Mucosa of descending colon (tissue), 3 donors: ENCODE data around the gene CDC20. TPM values are rescaled to one million over a fixed set of nuclear protein-coding genes. Genes with fewer than 3 reads are reported as not detected.
"Not testable (repeated sequence)": the region's sequence is repeated elsewhere in the genome, so short reads cannot be mapped to it uniquely, and the experiment has no call there.

Experiments used
- ATAC-seq: fragments of 200-7000 bp; cut with Tn5 transposase; one replicate; pipeline ENCODE4 v1.9.1; 2020; ENCODE audit warnings: mild to moderate bottlenecking, moderate library complexity
- DNase-seq, 3 donors: peaks; one replicate each; pipeline ENCODE4 v3.0.0-alpha.2; 2020
- H3K36me3 ChIP-seq: fragments of 200-600 bp; one replicate; pipeline ENCODE4 v1.8.0; 2021; ENCODE audit warnings: low read depth, mild to moderate bottlenecking
- H3K4me1 ChIP-seq: fragments of 200-600 bp; one replicate; pipeline ENCODE4 v1.8.0; 2021; ENCODE audit warnings: low read depth, mild to moderate bottlenecking
- H3K4me3 ChIP-seq: fragments of 200-600 bp; one replicate; pipeline ENCODE4 v1.8.0; 2021; ENCODE audit warnings: mild to moderate bottlenecking
- H3K9me3 ChIP-seq: fragments of 200-600 bp; one replicate; pipeline ENCODE4 v1.8.0; 2021; ENCODE audit warnings: mild to moderate bottlenecking
- intact Hi-C, 2 donors: fragments of 100-400 bp; cut with DNase I in 1 of 2; cut with micrococcal nuclease in 1 of 2; formaldehyde crosslinking; loops; one replicate each; pipeline versions ENCODE4 v1.11.0 to v1.11.1; 2022; cut with DNase I, micrococcal nuclease
- total RNA-seq, 3 donors: library from RNA; stranded (reverse); fragmentation: NEBNext Ultra II Directional in 2 of 3; extraction: Animal tissue kit (Norgen Biotek cat#: 25700) in 2 of 3; gene quantifications; one replicate each; pipeline versions ENCODE4 v1.2.1 to v1.2.4, GENCODE V29; 2021 to 2023
- TF ChIP-seq, protein P1 (sequence below): fragments of 200-600 bp; IDR thresholded peaks from one replicate; pipeline ENCODE4 v1.8.0; 2022; ENCODE audit warnings: antibody characterized with exemption, mild to moderate bottlenecking
- donor health status: DM: no; HTN: no; CAD: no; lungs with moderate emphysema.
- donor health status: DM: no; HTN: no; CAD: no.
- donor health status: DM: no; HTN: yes; CAD: no.

Gene CDC20
- total RNA-seq, 3 donors from 2014 or later = 5.8 to 44.0 (median 8.5) TPM

DNA sequence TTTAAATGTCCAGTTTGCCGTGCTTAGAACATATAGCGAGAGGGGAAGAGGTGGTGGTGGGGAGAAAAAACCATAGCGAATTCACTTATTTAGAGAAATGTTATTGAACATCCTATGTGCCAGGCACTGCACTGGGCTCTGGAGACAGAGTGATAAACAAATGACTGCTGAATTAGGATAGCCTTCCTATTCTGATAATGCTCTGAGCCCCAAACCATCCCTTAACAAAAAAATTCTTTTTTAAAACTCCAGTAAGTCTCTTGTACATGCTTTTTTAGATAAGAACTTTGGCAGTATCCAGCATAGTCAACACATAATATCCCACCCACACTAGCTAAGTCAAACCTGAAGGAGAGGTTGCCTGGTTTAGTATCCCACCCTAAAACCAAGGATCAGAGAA is 39.4 kb downstream of the CDC20 start:
- H3K4me3 ChIP-seq = no peak overlapping the region
- H3K9me3 ChIP-seq = no peaks in the 10 kb centered on the region
- peaks cover 5% of the 10 kb centered on the region for H3K4me1 ChIP-seq
- DNase-seq (no peak), ATAC-seq (no peak)
- TF ChIP-seq, protein P1, sequence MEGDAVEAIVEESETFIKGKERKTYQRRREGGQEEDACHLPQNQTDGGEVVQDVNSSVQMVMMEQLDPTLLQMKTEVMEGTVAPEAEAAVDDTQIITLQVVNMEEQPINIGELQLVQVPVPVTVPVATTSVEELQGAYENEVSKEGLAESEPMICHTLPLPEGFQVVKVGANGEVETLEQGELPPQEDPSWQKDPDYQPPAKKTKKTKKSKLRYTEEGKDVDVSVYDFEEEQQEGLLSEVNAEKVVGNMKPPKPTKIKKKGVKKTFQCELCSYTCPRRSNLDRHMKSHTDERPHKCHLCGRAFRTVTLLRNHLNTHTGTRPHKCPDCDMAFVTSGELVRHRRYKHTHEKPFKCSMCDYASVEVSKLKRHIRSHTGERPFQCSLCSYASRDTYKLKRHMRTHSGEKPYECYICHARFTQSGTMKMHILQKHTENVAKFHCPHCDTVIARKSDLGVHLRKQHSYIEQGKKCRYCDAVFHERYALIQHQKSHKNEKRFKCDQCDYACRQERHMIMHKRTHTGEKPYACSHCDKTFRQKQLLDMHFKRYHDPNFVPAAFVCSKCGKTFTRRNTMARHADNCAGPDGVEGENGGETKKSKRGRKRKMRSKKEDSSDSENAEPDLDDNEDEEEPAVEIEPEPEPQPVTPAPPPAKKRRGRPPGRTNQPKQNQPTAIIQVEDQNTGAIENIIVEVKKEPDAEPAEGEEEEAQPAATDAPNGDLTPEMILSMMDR = no peak
- intact Hi-C loops = no loop called here
- no peaks in the 10 kb centered on the region for H3K36me3 ChIP-seq

DNA sequence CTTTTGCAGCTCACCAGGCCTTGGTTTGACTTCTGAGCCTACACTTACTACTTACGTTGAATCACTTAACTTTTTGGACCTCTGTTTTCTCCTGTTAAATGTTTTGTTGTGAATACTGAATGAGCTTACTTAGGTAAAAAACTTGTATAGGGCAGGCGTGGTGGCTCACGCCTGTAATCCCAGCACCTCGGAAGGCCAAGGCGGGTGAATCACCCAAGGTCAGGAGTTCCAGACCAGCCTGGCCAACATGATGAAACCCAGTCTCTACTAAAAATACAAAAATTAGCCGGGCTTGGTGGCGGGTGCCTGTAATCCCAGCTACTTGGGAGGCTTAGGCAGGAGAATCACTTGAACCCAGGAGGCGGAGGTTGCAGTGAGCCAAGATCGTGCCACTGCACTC is 41.7 kb downstream of the CDC20 start:
- H3K4me3 ChIP-seq, H3K4me1 ChIP-seq, DNase-seq, intact Hi-C loops, H3K36me3 ChIP-seq, ATAC-seq, H3K9me3 ChIP-seq: not testable (repeated sequence)

DNA sequence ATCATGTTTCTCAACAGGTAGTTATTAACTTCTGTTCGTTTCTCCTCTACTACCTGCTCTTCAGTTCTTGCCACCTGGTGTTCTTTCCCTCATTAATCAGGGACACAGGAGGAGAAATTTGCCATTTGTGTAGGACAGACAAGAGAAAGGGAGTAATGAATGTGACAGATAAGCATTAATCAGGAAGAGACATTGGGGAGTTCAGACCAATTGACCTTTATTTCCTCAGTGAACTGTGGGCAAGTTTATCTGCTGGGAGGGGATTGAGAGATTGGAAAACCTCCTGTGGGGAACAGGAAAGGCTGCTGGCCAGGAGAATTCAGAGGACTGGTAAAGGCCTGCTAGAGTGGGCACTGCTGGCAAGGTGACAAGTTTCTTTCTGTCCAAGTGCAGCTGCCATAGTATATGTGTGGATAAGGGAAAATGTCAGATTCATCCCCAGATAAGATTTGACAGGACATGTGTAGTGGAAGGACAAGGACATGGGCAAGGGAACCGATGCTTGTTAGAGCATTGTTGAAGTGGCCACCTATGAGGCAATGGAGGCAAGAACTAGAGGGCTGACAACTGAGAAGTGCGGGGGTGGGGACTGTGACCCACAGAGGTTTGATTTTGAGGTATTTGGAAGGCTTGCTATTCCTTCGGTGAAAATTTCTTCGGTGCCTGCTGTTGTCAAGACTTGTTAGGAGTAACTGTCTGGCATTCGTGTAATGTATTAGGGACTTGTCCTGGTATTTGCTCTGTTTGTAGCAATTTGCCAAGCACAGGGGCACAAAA is 43.5 kb downstream of the CDC20 start:
- H3K4me3 ChIP-seq = no peak overlapping the region
- H3K9me3 ChIP-seq = no peaks in the 10 kb centered on the region
- intact Hi-C loops = no loop called here
- ATAC-seq (no peak), DNase-seq (no peak)
- peaks cover 8% of the 10 kb centered on the region for H3K36me3 ChIP-seq
- TF ChIP-seq, protein P1 = no peak
- peaks cover 9% of the 10 kb centered on the region for H3K4me1 ChIP-seq

DNA sequence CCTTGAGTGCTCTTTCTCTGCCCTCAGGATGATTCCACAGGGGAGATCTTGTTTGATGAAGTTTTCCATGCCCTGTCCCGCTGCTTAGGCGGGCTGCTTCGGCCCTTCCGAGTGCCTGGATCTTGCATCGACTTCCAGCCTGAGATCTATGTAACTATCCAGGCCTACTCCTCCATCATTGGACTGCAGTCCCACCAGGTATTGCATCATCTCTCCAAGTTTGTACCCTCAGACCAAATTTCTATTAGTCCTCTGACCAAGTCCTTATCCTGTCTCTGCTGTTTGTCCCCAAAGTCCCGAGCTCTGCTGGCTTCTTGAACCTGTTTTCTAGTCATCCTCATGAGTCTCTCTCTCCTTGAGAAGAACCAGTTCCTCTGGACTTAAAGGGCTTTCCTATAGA is 45.6 kb downstream of the CDC20 start:
- DNase-seq = no peak
- Histone ChIP-seq H3K9me3 (no peaks in the 10 kb centered on the region), H3K4me1 (peaks cover 9% of the 10 kb centered on the region), H3K36me3 (peaks cover 8% of the 10 kb centered on the region), H3K4me3 (no peak overlapping the region)
- intact Hi-C loops = no loop called here
- ATAC-seq = no peak
- TF ChIP-seq, protein P1 = no peak

DNA sequence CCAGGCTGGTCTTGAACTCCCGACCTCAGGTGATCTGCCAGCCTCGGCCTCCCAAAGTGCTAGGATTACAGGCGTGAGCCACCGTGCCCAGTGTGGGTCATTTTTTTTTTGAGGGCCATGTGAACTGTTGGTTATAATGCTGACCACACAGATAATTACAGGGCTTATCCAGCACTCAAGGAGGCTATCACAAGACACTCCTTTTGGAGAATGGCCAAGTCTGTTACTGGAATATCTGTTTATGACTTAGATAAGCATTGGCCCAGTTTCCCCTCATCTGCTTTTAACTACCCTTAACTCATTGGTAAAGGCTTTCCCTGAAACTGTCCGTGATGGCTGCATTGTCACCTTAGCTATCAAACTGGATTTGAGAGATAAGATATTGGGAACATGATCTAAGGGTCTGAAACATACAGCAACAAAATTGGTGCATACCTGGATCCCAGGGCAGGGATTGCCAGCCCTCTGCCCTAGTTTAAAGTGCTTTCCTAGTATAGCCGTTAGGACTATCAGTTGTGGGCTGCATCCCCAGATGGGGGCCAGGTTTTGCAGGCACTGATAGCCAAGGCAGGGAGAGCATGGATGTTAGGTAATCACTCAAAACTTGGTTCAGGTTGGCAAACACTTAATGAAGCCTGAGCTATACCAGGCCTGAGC is 46.6 kb downstream of the CDC20 start:
- H3K9me3 ChIP-seq = no peaks in the 10 kb centered on the region
- no peak overlapping the region for H3K4me3 ChIP-seq
- intact Hi-C loops = no loop called here
- H3K36me3 ChIP-seq = peaks cover 8% of the 10 kb centered on the region
- ATAC-seq = peak; percentile 97
- DNase-seq = peak in 1 of 3 donors; percentile 68
- H3K4me1 ChIP-seq = peaks cover 9% of the 10 kb centered on the region
- TF ChIP-seq, protein P1 = no peak

DNA sequence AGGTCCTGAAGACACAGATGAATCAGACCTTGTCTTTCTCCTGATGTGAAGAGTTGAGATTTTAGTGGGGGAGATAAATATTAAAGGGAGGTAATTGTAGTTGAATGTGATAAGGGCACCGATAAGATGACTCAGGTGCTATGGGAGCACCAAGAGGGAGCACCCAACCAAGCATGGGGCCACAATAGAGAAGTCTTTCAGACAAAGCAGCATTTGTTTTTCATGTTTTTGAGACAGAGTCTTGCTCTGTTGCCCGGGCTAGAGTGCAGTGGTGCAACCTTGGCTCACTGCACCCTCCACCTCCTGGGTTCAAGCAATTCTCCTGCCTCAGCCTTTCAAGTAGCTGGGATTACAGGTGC is 47.1 kb downstream of the CDC20 start:
- peaks cover 8% of the 10 kb centered on the region for H3K36me3 ChIP-seq
- ATAC-seq (peak; percentile 25), DNase-seq (peak in 1 of 3 donors; percentile 13)
- H3K4me1 ChIP-seq = peaks cover 9% of the 10 kb centered on the region
- intact Hi-C loops = no loop called here
- no peak overlapping the region for H3K4me3 ChIP-seq
- no peaks in the 10 kb centered on the region for H3K9me3 ChIP-seq
- TF ChIP-seq, protein P1 = no peak
